Mucosa of descending colon (tissue), 3 donors: ENCODE results near the gene RAP1GDS1. TPM values are rescaled to one million over a fixed set of nuclear protein-coding genes. Genes with fewer than 3 reads are reported as not detected.

Experiments used
- ATAC-seq: fragments of 200-7000 bp; cut with Tn5 transposase; one replicate; pipeline ENCODE4 v1.9.1; 2020; ENCODE audit warnings: mild to moderate bottlenecking, moderate library complexity
- DNase-seq, 3 donors: peaks; one replicate each; pipeline ENCODE4 v3.0.0-alpha.2; 2020
- H3K36me3 ChIP-seq: fragments of 200-600 bp; one replicate; pipeline ENCODE4 v1.8.0; 2021; ENCODE audit warnings: low read depth, mild to moderate bottlenecking
- H3K4me1 ChIP-seq: fragments of 200-600 bp; one replicate; pipeline ENCODE4 v1.8.0; 2021; ENCODE audit warnings: low read depth, mild to moderate bottlenecking
- H3K4me3 ChIP-seq: fragments of 200-600 bp; one replicate; pipeline ENCODE4 v1.8.0; 2021; ENCODE audit warnings: mild to moderate bottlenecking
- H3K9me3 ChIP-seq: fragments of 200-600 bp; one replicate; pipeline ENCODE4 v1.8.0; 2021; ENCODE audit warnings: mild to moderate bottlenecking
- CTCF ChIP-seq: fragments of 200-600 bp; IDR thresholded peaks from one replicate; pipeline ENCODE4 v1.8.0; 2022; ENCODE audit warnings: antibody characterized with exemption, mild to moderate bottlenecking
- intact Hi-C, 2 donors: fragments of 100-400 bp; cut with DNase I in 1 of 2; cut with micrococcal nuclease in 1 of 2; formaldehyde crosslinking; loops; one replicate each; pipeline versions ENCODE4 v1.11.0 to v1.11.1; 2022; cut with DNase I, micrococcal nuclease
- total RNA-seq, 3 donors: library from RNA; stranded (reverse); fragmentation: NEBNext Ultra II Directional in 2 of 3; extraction: Animal tissue kit (Norgen Biotek cat#: 25700) in 2 of 3; gene quantifications; one replicate each; pipeline versions ENCODE4 v1.2.1 to v1.2.4, GENCODE V29; 2021 to 2023
- donor health status: DM: no; HTN: no; CAD: no; lungs with moderate emphysema.
- donor health status: DM: no; HTN: no; CAD: no.
- donor health status: DM: no; HTN: yes; CAD: no.

Gene RAP1GDS1
- total RNA-seq, 3 donors from 2014 or later: 28.4 to 37.5 (median 33.3) TPM

GRCh38 chr4:98480535-98480934, 219.4 kb downstream of the RAP1GDS1 start:
- Histone ChIP-seq H3K9me3 (no peaks in the 10 kb centered on the region), H3K36me3 (no peaks in the 10 kb centered on the region), H3K4me1 (no peaks in the 10 kb centered on the region), H3K4me3 (no peak overlapping the region)
- intact Hi-C loops: no loop called here
- ATAC-seq (no peak), DNase-seq (no peak)
- no peak for TF ChIP-seq CTCF

GRCh38 chr4:98481167-98481566, 220.0 kb downstream of the RAP1GDS1 start:
- no peak for ATAC-seq
- no peaks in the 10 kb centered on the region for H3K4me1 ChIP-seq
- H3K36me3 ChIP-seq: no peaks in the 10 kb centered on the region
- TF ChIP-seq CTCF: no peak
- H3K4me3 ChIP-seq: no peak overlapping the region
- H3K9me3 ChIP-seq: no peaks in the 10 kb centered on the region
- intact Hi-C loops: no loop called here
- DNase-seq: no peak

GRCh38 chr4:98482503-98482846, 221.3 kb downstream of the RAP1GDS1 start:
- no peak for TF ChIP-seq CTCF
- DNase-seq: no peak
- Histone ChIP-seq H3K4me3 (no peak overlapping the region), H3K4me1 (no peaks in the 10 kb centered on the region), H3K9me3 (no peaks in the 10 kb centered on the region), H3K36me3 (no peaks in the 10 kb centered on the region)
- no peak for ATAC-seq
- intact Hi-C loops: no loop called here

- Histone ChIP-seq H3K36me3 (no peaks in the 10 kb centered on the region), H3K4me1 (no peaks in the 10 kb centered on the region), H3K9me3 (no peaks in the 10 kb centered on the region), H3K4me3 (no peak overlapping the region)
- no peak for TF ChIP-seq CTCF
- intact Hi-C loops: no loop called here
- no peak for DNase-seq
- no peak for ATAC-seq
Measured at GRCh38 chr4:98482847-98483806, 221.9 kb downstream of the RAP1GDS1 start.

- H3K4me1 ChIP-seq: no peaks in the 10 kb centered on the region
- TF ChIP-seq CTCF: no peak
- intact Hi-C loops: no loop called here
- no peaks in the 10 kb centered on the region for H3K9me3 ChIP-seq
- no peaks in the 10 kb centered on the region for H3K36me3 ChIP-seq
- no peak overlapping the region for H3K4me3 ChIP-seq
- ATAC-seq (no peak), DNase-seq (no peak)
Measured at GRCh38 chr4:98484031-98484430, 222.8 kb downstream of the RAP1GDS1 start.
